Measurements from ENCODE around the gene GAB2.
A peak's percentile ranks its signal among the peaks of the same experiment; 100 is the strongest.

The GAB2 gene

DNA sequence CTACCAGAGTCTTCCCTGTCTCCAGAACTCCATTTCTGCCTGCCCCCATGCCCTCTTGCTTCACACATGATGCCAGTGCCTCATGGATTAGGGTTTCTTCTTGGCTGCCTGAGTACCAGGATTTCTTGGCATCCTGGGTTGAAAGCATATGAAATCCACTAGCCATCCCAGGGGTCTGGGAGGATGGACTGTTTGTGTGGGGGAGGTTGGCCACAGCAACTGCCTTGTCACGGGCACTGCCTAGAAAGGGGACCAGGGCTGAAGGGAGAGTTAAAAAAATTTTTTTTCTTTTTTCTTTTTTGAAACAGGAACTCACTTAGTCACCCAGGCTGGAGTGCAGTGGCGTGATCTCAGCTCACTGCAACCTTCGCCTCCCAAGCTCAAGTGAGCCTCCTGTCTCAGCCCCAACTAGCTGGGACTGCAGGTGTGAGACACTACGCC, 224.7 kb downstream of the GAB2 start:
- H3K36me3 ChIP-seq (ENCODE audit: insufficient read depth, low read length): no peaks in the 10 kb centered on the region
- DNase-seq (ENCODE audit: low read depth, low spot score): no peak
- H3K9me3 ChIP-seq (ENCODE audit: low read depth, low read length): no peaks in the 10 kb centered on the region
- TF ChIP-seq POLR2AphosphoS5 (IDR thresholded peaks at IDR 0.05; ENCODE audit: borderline replicate concordance, low read depth, low read length): no peak
- no peak for TF ChIP-seq EZH2 (IDR thresholded peaks at IDR 0.05)
- TF ChIP-seq FOXP2 (optimal IDR thresholded peaks at IDR 0.05; ENCODE audit: control extremely low read depth, extremely low read length, insufficient read depth): no peak
- no peak overlapping the region for H3K27ac ChIP-seq
- no peak overlapping the region for H3K4me3 ChIP-seq
- H3K9ac ChIP-seq (ENCODE audit: insufficient read length): no peak overlapping the region

- Histone ChIP-seq H3K27ac (no peak overlapping the region), H3K9ac (ENCODE audit: insufficient read length) (no peak overlapping the region), H3K36me3 (ENCODE audit: insufficient read depth, low read length) (no peaks in the 10 kb centered on the region), H3K9me3 (ENCODE audit: low read depth, low read length) (no peaks in the 10 kb centered on the region), H3K4me3 (no peak overlapping the region)
- no peak for DNase-seq (ENCODE audit: low read depth, low spot score)
- TF ChIP-seq FOXP2 (optimal IDR thresholded peaks at IDR 0.05; ENCODE audit: control extremely low read depth, extremely low read length, insufficient read depth) (no peak), EZH2 (IDR thresholded peaks at IDR 0.05) (no peak), POLR2AphosphoS5 (IDR thresholded peaks at IDR 0.05; ENCODE audit: borderline replicate concordance, low read depth, low read length) (no peak)
Measured at GRCh38 chr11:78192223-78192719, 225.3 kb downstream of the GAB2 start.

DNA sequence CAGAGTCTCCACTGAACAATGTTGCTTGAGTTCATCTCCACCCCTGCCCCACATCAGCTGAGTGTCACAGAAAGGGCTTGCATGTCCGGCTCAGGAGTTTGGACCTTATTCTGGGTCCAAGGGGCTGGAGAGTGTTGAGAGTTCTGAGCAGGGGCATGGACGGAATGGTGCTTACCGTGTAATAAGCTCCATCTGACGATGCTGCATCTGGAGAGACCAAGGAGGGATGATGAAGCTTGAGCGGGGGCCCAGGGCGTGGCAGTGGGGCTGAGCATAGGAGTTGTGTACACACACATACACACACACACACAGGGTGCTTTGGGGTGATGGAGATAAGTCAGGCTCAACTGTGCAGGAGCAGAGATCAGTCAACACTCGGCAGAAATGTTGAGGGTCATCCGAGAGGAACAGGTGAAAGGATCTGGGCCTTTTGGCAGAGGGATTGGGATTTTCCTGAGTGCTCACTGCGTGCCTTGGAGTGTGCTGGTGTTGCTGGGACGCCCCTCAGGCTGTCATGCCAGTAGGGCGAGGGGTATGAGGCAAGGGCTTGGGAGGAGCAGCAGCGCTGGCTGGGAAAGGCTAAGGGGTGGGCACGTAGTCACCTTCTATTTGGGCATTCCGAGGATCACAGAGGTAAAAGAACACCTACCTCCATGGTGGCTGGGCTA, 226.6 kb downstream of the GAB2 start:
- no peak overlapping the region for H3K4me3 ChIP-seq
- H3K9ac ChIP-seq (ENCODE audit: insufficient read length): no peak overlapping the region
- TF ChIP-seq EZH2 (IDR thresholded peaks at IDR 0.05) (no peak), POLR2AphosphoS5 (IDR thresholded peaks at IDR 0.05; ENCODE audit: borderline replicate concordance, low read depth, low read length) (no peak), FOXP2 (optimal IDR thresholded peaks at IDR 0.05; ENCODE audit: control extremely low read depth, extremely low read length, insufficient read depth) (no peak)
- no peaks in the 10 kb centered on the region for H3K9me3 ChIP-seq (ENCODE audit: low read depth, low read length)
- no peak overlapping the region for H3K27ac ChIP-seq
- H3K36me3 ChIP-seq (ENCODE audit: insufficient read depth, low read length): no peaks in the 10 kb centered on the region
- no peak for DNase-seq (ENCODE audit: low read depth, low spot score)

- Histone ChIP-seq H3K4me3 (no peak overlapping the region), H3K9me3 (ENCODE audit: low read depth, low read length) (no peaks in the 10 kb centered on the region), H3K9ac (ENCODE audit: insufficient read length) (no peak overlapping the region), H3K36me3 (ENCODE audit: insufficient read depth, low read length) (no peaks in the 10 kb centered on the region), H3K27ac (no peak overlapping the region)
- no peak for DNase-seq (ENCODE audit: low read depth, low spot score)
- TF ChIP-seq POLR2AphosphoS5 (IDR thresholded peaks at IDR 0.05; ENCODE audit: borderline replicate concordance, low read depth, low read length): no peak
- no peak for TF ChIP-seq FOXP2 (optimal IDR thresholded peaks at IDR 0.05; ENCODE audit: control extremely low read depth, extremely low read length, insufficient read depth)
- TF ChIP-seq EZH2 (IDR thresholded peaks at IDR 0.05): no peak
Measured at GRCh38 chr11:78190374-78190773, 227.2 kb downstream of the GAB2 start.

GRCh38 chr11:78189851-78190250, 227.8 kb downstream of the GAB2 start:
- no peak overlapping the region for H3K4me3 ChIP-seq
- TF ChIP-seq EZH2 (IDR thresholded peaks at IDR 0.05) (no peak), FOXP2 (optimal IDR thresholded peaks at IDR 0.05; ENCODE audit: control extremely low read depth, extremely low read length, insufficient read depth) (no peak), POLR2AphosphoS5 (IDR thresholded peaks at IDR 0.05; ENCODE audit: borderline replicate concordance, low read depth, low read length) (no peak)
- no peak overlapping the region for H3K9ac ChIP-seq (ENCODE audit: insufficient read length)
- H3K27ac ChIP-seq: no peak overlapping the region
- no peaks in the 10 kb centered on the region for H3K36me3 ChIP-seq (ENCODE audit: insufficient read depth, low read length)
- DNase-seq (ENCODE audit: low read depth, low spot score): no peak
- no peaks in the 10 kb centered on the region for H3K9me3 ChIP-seq (ENCODE audit: low read depth, low read length)

- peak overlapping the region; percentile 86 for H3K4me3 ChIP-seq
- H3K9me3 ChIP-seq (ENCODE audit: low read depth, low read length): no peaks in the 10 kb centered on the region
- no peak overlapping the region for H3K27ac ChIP-seq
- H3K9ac ChIP-seq (ENCODE audit: insufficient read length): peak overlapping the region; percentile 72
- no peak for DNase-seq (ENCODE audit: low read depth, low spot score)
- no peaks in the 10 kb centered on the region for H3K36me3 ChIP-seq (ENCODE audit: insufficient read depth, low read length)
- no peak for TF ChIP-seq FOXP2 (optimal IDR thresholded peaks at IDR 0.05; ENCODE audit: control extremely low read depth, extremely low read length, insufficient read depth)
Measured at GRCh38 chr11:78189174-78189724, 228.4 kb downstream of the GAB2 start.

DNA sequence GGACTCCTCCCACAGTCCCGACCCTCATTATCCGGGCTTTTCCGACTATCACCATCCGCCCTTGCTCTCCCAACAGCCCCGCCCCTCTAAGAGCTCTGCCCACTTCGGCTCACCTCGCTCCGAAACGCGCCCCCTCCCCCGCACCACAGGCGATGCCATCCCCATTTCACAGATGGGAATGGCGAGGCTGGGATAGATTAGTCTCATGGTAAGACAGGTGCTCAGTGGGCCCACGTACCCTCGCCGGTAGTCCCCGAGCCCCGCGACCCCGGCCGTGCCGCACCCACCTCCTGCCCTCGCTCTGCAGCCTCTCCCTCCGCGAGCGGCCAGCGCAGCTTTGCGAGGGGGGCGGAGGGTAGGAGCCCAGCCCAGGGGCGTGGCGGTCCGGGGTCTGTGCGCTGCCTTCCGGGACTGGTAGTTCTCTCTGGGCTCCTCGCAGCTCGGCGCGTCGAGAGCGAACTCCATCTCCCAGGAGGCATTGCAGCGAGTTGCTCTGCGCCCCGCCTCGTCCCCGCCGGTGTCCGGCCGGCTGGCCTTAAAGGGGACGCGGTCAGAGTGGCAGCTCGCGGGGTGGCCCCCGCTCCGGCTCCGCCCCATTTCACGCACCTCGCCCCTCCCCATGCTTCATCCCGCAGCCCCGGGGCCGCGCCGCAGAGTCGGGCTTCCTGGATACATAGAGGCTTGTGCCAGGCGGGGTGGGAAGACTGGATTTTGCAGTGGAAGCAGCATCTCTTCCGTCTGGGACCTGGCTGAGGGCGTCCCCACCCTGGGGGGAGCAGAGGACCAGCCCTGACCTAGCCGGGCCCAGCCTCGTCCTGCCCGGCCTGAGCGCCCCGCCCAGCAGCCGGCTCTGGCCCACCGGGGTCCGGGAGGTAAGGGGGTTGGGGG, 229.1 kb downstream of the GAB2 start, which contains the start of the genes KCTD21 and USP35:
TSS of gene KCTD21 (minus strand) at position 341 of the 888 bp plus-strand sequence. CDS start 14,072 bp downstream, outside the sequence.
TSS of gene USP35 (plus strand) at position 634 of the 888 bp plus-strand sequence. CDS start 7,327 bp downstream, outside the sequence.
- no peak for TF ChIP-seq EZH2 (IDR thresholded peaks at IDR 0.05)
- TF ChIP-seq FOXP2 (optimal IDR thresholded peaks at IDR 0.05; ENCODE audit: control extremely low read depth, extremely low read length, insufficient read depth): peak; percentile 75
- peak; percentile 70; the same call in 1 of the 2 replicates for TF ChIP-seq POLR2AphosphoS5 (IDR thresholded peaks at IDR 0.05; ENCODE audit: borderline replicate concordance, low read depth, low read length)
- Histone ChIP-seq H3K9me3 (ENCODE audit: low read depth, low read length) (no peaks in the 10 kb centered on the region), H3K36me3 (ENCODE audit: insufficient read depth, low read length) (no peaks in the 10 kb centered on the region), H3K4me3 (peak within 1 kb of the TSS; percentile 86), H3K9ac (ENCODE audit: insufficient read length) (peak within 1 kb of the TSS; percentile 72), H3K27ac (no peak within 1 kb of the TSS)
- peak; percentile 20 for DNase-seq (ENCODE audit: low read depth, low spot score)

Data from SK-N-MC (cell line).